K562 (cell line): ENCODE results near the gene IRF1. TPM values are rescaled to one million over a fixed set of nuclear protein-coding genes. Genes with fewer than 3 reads are reported as not detected.
A peak's percentile ranks its signal among the peaks of the same experiment; 100 is the strongest.

Experiments
- ATAC-seq: fragments of 200-7000 bp; cut with Tn5 transposase; 3 replicates; pipeline ENCODE4 v1.9.1; 2020; ENCODE audit warnings: moderate library complexity
- BruUV-seq: library from RNA; stranded (reverse); fragments of 400-500 nt; replicated peaks from 2 replicates; lab custom pipeline; 2021; lab: Mats Ljungman, UMichigan
- CTCF ChIA-PET: fragments of 300-600 bp; formaldehyde crosslinking; extraction: SDS; loops from one replicate; lab custom pipeline; 2021; ENCODE audit warnings: low intra/inter-chr PET ratio; lab: Yijun Ruan, JAX
- POLR2A ChIA-PET: fragments of 300-600, 350-650 bp; sonication (Branson Sonifier 250); formaldehyde crosslinking; extraction: SDS; loops from one replicate; lab custom pipeline; 2021; ENCODE audit warnings: antibody characterized with exemption, inconsistent platforms; lab: Yijun Ruan, JAX
- DNase-seq, 4 experiments: peaks; one replicate each; pipeline versions ENCODE4 v3.0.0 to v3.0.0-alpha.2; 2011 to 2018; ENCODE audit warnings: low spot score in 3 of 4, mixed read lengths in 3 of 4; ENCODE audit errors: extremely low read depth in 1 of 4
- FAIRE-seq: peaks from 2 replicates; lab custom pipeline; 2011; peaks lifted over from hg19 to GRCh38; lab: Jason Lieb, UNC
- H2AFZ ChIP-seq: 2 replicates; pipeline ENCODE4 v1.6.0; 2011; ENCODE audit warnings: low read depth, low read length, control low read depth, inconsistent platforms
- H3K27ac ChIP-seq: fragments of 200-600 bp; 3 replicates; pipeline ENCODE4 v1.8.0; 2011; ENCODE audit warnings: low read depth, mild to moderate bottlenecking, control low read depth, inconsistent platforms, low read length, moderate library complexity, mixed read lengths; ENCODE audit errors: extremely low read depth
- H3K27me3 ChIP-seq, 2 experiments: fragments of 300-600 bp in 1 of 2; 2 replicates in 1 of 2; 3 replicates in 1 of 2; pipeline versions ENCODE4 v1.6.0 to v1.8.0; 2011; ENCODE audit warnings: inconsistent platforms in 2 of 2, low read length in 2 of 2, mild to moderate bottlenecking in 1 of 2, mixed read lengths in 1 of 2, moderate library complexity in 1 of 2; ENCODE audit not compliant: control insufficient read depth in 2 of 2, insufficient read depth in 2 of 2
- H3K36me3 ChIP-seq: fragments of 300-600 bp; 3 replicates; pipeline ENCODE4 v1.8.0; 2011; ENCODE audit warnings: mild to moderate bottlenecking, low read length, inconsistent platforms; ENCODE audit not compliant: control insufficient read depth, insufficient read depth
- H3K4me1 ChIP-seq, 2 experiments: fragments of 200-600 bp in 1 of 2; replicated peaks in 1 of 2; 2 replicates in 1 of 2; 3 replicates in 1 of 2; pipeline versions ENCODE4 v1.5.1 to v1.8.0; 2011; ENCODE audit warnings: inconsistent platforms in 2 of 2, low read length in 2 of 2, mild to moderate bottlenecking in 1 of 2, mixed read lengths in 1 of 2, moderate library complexity in 1 of 2; ENCODE audit not compliant: control insufficient read depth in 2 of 2, insufficient read depth in 2 of 2
- H3K4me2 ChIP-seq: 2 replicates; pipeline ENCODE4 v1.6.1; 2011; ENCODE audit warnings: low read length, control low read depth, inconsistent platforms, mixed read lengths; ENCODE audit not compliant: insufficient read depth
- H3K4me3 ChIP-seq: fragments of 200-600 bp; sonication (generic), shearing (Covaris generic); 2 replicates; pipeline ENCODE4 v1.5.1; 2016; ENCODE audit warnings: control low read depth, inconsistent platforms
- H3K79me2 ChIP-seq: fragments of 200-600 bp; 3 replicates; pipeline ENCODE4 v1.8.0; 2011; ENCODE audit warnings: low read length, inconsistent platforms; ENCODE audit not compliant: control insufficient read depth, insufficient read depth
- H3K9ac ChIP-seq, 2 experiments: 2 replicates each; pipeline versions ENCODE4 v1.6.0 to v1.6.1; 2011; ENCODE audit warnings: low read depth in 2 of 2, low read length in 2 of 2, control low read depth in 1 of 2, inconsistent platforms in 1 of 2, mild to moderate bottlenecking in 1 of 2, mixed read lengths in 1 of 2; ENCODE audit not compliant: insufficient read depth in 1 of 2
- H3K9me1 ChIP-seq: one replicate; pipeline ENCODE4 v1.6.0; 2011; ENCODE audit warnings: inconsistent platforms, mild to moderate bottlenecking, low read length, moderate library complexity; ENCODE audit not compliant: control insufficient read depth, insufficient read depth
- H3K9me3 ChIP-seq: replicated peaks from 2 replicates; pipeline ENCODE4 v1.5.1; 2011; ENCODE audit warnings: low read depth, low read length, inconsistent platforms; ENCODE audit not compliant: control insufficient read depth, insufficient read depth
- H4K20me1 ChIP-seq: replicated peaks from 2 replicates; pipeline ENCODE4 v1.6.1; 2011; ENCODE audit warnings: low read length, inconsistent platforms, mixed read lengths; ENCODE audit not compliant: control insufficient read depth, insufficient read depth
- CBX2 ChIP-seq: fragments of 200-600 bp; sonication (generic); IDR thresholded peaks from one replicate; pipeline ENCODE4 v1.6.1; 2012; ENCODE audit warnings: mild to moderate bottlenecking, low read length, inconsistent platforms; ENCODE audit not compliant: insufficient read depth, poor library complexity, severe bottlenecking
- WGBS: fragments of 100-300 bp; shearing (Covaris generic); methylation state at CpG from one replicate; pipeline ENCODE4 v1.1.6; 2016; ENCODE audit warnings: low coverage, mixed read lengths; ENCODE audit not compliant: insufficient coverage; ENCODE audit errors: missing lambda C conversion rate; 5-methylcytosine and 5-hydroxymethylcytosine counted together
- in situ Hi-C: fragments of 300-500 bp; cut with MboI; formaldehyde crosslinking; loops from 4 replicates; pipeline ENCODE4 v1.15.0; 2018; ENCODE audit warnings: inconsistent platforms, mixed read lengths
- intact Hi-C: fragments of 100-400 bp; cut with micrococcal nuclease; formaldehyde crosslinking; loops from 2 replicates; pipeline ENCODE4 v1.14.2; 2022
- polyA plus RNA-seq, 8 experiments: library from polyadenylated mRNA; depleted of rRNA in 4 of 8; stranded (reverse) in 5 of 8; unstranded in 3 of 8; fragments of >200 nt; fragmentation: Nextera tagmentation in 2 of 8; fragmentation: Illumina TruSeq in 1 of 8; extraction: Ambion mirVana in 2 of 8; extraction: Trizol in 1 of 8; gene quantifications; 2 replicates each; pipeline versions ENCODE4 v1.2.1 to v1.2.3, GENCODE V29; 2011 to 2014; ENCODE audit warnings: inconsistent platforms in 1 of 8, missing spikeins in 1 of 8
- total RNA-seq, 7 experiments: library from RNA; depleted of rRNA in 6 of 7; stranded (reverse); fragments of >200 nt in 6 of 7; fragmentation: Illumina TruSeq in 2 of 7; extraction: Trizol in 2 of 7; gene quantifications; 2 replicates each; pipeline versions ENCODE4 v1.2.1 to v1.2.3, GENCODE V29; 2011 to 2021; ENCODE audit warnings: low replicate concordance in 1 of 7
- TF ChIP-seq, protein P1 (sequence below): fragments of 250-450 bp; sonication (Bioruptor Pico); IDR thresholded peaks from 2 replicates; pipeline ENCODE4 v1.5.0; 2021; ENCODE audit warnings: mild to moderate bottlenecking, moderate library complexity
- TF ChIP-seq, protein P2 (sequence below): fragments of 450-650 bp; IDR thresholded peaks from 2 replicates; pipeline ENCODE4 v1.6.1; 2018; ENCODE audit not compliant: partially characterized antibody

IRF1 gene
- total and polyA plus RNA-seq, 9 of the 15 experiments (the other 6 are each of a cell fraction or from before 2014, with no cell fraction given): 1.1 to 12.3 (median 5.9) TPM

DNA sequence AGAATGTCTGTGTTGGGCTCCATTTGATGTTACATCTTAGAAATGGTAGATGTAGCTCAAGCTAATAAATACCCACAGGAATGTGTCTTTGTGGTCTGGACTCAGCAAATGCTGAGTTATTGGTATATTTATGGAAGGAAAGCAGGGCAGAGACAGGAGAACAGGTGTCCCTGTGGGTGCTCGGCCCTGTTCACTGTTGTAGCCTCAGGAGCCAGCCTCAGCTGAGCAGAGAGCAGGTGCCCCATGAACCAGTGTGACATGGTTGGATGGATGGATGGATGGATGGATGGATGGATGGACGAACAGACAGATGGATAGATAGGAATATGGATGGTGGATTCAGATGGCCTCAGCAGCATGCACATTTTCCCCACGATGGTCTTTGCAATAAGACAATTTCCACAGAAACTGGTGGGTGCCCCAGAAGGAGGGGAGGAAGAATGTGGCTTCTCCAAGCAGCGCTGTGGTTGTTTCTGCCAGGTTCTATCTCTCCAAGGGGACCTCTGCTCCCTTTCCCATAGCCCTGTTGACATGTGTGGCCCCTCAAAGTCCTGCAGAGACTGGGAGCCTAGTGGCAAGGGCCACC, 8.2 kb upstream of the IRF1 start:
- no peak overlapping the region for H3K4me3 ChIP-seq
- no peaks in the 10 kb centered on the region for H3K9me1 ChIP-seq
- no TSS peak for BruUV-seq
- H3K27me3 ChIP-seq: no peaks in the 10 kb centered on the region
- H3K79me2 ChIP-seq: no peaks in the 10 kb centered on the region
- no peak overlapping the region for H2AFZ ChIP-seq
- DNase-seq: no peak
- POLR2A ChIA-PET: interaction anchor here (0.7 to 2.1 kb wide), 8 partner anchors 10 to 397 kb away, joined by 3 to 6 read pairs (median 3); no protein-coding TSS in a partner anchor
- TF ChIP-seq CBX2: no peak
- TF ChIP-seq, protein P1, sequence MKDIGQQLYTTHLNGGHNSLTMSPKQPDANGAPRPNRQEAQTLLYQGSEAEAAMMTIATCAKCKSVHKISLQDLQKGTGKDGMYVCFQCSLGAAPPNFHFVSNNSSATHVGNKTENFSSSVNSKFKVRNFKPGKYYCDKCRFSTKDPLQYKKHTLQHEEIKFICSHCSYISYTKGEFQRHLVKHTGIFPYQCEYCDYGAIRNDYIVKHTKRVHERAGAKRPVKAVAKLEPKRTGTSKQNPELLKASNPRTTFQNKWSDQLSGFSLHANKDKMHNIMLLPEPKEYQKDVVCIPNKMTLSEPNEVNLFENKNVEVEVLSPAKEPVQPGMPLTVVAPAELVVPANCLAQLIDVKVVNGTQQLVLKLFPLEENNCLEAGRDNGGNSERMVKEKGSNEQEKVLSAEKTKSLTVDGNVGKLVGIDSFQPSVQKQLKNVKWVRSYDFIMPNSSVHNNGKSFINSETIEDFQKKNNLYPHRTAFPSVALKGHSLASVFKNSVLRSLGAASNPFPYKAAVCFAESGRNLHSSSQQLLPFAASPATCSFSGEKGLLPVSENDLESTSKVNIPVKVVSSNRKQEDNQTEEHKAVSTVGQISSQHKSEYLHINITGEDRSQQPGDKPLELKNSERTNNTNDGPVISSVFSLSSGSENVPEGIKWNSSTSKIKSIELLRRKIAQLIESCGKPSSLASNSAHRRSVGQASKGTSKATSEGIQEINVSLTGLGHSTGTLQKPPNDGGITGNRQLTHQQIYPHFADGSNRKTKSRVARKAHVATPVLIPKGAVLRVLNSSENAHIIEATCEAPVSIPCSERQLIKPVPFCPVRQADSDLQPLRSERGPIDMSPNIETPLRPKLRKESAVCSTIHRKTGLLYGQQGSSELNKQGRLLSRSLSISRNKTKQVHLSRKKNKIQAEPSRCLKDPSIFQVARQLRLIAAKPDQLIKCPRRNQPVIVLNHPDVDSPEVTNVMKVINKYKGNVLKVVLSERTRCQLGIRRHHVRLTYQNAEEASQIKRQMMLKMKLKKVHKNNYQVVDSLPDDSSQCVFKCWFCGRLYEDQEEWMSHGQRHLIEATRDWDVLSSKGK: no peak
- TF ChIP-seq, protein P2, sequence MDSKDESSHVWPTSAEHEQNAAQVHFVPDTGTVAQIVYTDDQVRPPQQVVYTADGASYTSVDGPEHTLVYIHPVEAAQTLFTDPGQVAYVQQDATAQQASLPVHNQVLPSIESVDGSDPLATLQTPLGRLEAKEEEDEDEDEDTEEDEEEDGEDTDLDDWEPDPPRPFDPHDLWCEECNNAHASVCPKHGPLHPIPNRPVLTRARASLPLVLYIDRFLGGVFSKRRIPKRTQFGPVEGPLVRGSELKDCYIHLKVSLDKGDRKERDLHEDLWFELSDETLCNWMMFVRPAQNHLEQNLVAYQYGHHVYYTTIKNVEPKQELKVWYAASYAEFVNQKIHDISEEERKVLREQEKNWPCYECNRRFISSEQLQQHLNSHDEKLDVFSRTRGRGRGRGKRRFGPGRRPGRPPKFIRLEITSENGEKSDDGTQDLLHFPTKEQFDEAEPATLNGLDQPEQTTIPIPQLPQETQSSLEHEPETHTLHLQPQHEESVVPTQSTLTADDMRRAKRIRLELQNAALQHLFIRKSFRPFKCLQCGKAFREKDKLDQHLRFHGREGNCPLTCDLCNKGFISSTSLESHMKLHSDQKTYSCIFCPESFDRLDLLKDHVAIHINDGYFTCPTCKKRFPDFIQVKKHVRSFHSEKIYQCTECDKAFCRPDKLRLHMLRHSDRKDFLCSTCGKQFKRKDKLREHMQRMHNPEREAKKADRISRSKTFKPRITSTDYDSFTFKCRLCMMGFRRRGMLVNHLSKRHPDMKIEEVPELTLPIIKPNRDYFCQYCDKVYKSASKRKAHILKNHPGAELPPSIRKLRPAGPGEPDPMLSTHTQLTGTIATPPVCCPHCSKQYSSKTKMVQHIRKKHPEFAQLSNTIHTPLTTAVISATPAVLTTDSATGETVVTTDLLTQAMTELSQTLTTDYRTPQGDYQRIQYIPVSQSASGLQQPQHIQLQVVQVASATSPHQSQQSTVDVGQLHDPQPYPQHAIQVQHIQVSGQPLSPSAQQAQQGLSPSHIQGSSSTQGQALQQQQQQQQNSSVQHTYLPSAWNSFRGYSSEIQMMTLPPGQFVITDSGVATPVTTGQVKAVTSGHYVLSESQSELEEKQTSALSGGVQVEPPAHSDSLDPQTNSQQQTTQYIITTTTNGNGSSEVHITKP: no peak
- peak overlapping the region in 1 of 2 experiments; percentile 19; a peak in 1 of 4 replicates for H3K9ac ChIP-seq
- H3K4me2 ChIP-seq: no peak overlapping the region
- no peaks in the 10 kb centered on the region for H3K9me3 ChIP-seq
- FAIRE-seq: no peak
- H3K4me1 ChIP-seq: peaks cover 36 to 57% of the 10 kb centered on the region in 2 experiments
- in situ Hi-C loops: loop anchor here (5.0 to 10.0 kb wide), 3 partner anchors 114 to 431 kb away; no protein-coding TSS in a partner anchor
- H3K27ac ChIP-seq: no peak overlapping the region
- no peak for ATAC-seq
- CTCF ChIA-PET: interaction anchor here (2.1 kb wide), 1 partner anchor 112 kb away, joined by 6 read pairs; no protein-coding TSS in a partner anchor
- 72% methylated on average over 4 of the region's 4 CpGs for WGBS
- no peaks in the 10 kb centered on the region for H4K20me1 ChIP-seq
- intact Hi-C loops: no loop called here
- H3K36me3 ChIP-seq: no peaks in the 10 kb centered on the region
